Hematopoietic multipotent progenitor cell (in vitro differentiated cells): ENCODE measurements around the gene DEFB119. TPM values are rescaled to one million over a fixed set of nuclear protein-coding genes. Genes with fewer than 3 reads are reported as not detected.

Experiments
- small RNA-seq: library from RNA; depleted of rRNA; stranded (forward); fragments of <200 nt; gene quantifications from one replicate; pipeline ENCODE3, GENCODE V24; 2012
- total RNA-seq: library from RNA; depleted of rRNA; stranded (reverse); fragments of >200 nt; gene quantifications from one replicate; pipeline ENCODE4 v1.2.3, GENCODE V29; 2012

DEFB119 gene
- total RNA-seq, 1 donor = not detected

Small RNA genes lying within 50 kb of the gene (small RNA-seq; reads per million reads assigned to genes)
- gene DEFB117 (not detected), gene RF00561 (not detected), gene RNA5SP480 (not detected)

Other genes starting within 250 kb of the DEFB119 start
- gene DEFB115, start 132.9 kb downstream of the DEFB119 start, total RNA-seq = not detected
- gene DEFB116, start 82.0 kb downstream of the DEFB119 start, total RNA-seq = not detected
- gene DEFB118, start 22.0 kb downstream of the DEFB119 start, total RNA-seq = not detected
- gene DEFB121, start 15.6 kb upstream of the DEFB119 start, total RNA-seq = not detected
- gene DEFB123, start 50.0 kb upstream of the DEFB119 start, total RNA-seq = not detected
- gene DEFB124, start 84.5 kb upstream of the DEFB119 start, total RNA-seq = not detected
- 0.27 TPM for gene REM1, start 84.7 kb upstream of the DEFB119 start, total RNA-seq
- gene HM13, start 123.9 kb upstream of the DEFB119 start, total RNA-seq = 82.7 TPM
- 1,163 TPM for gene ID1, start 214.7 kb upstream of the DEFB119 start, total RNA-seq
- not detected for gene COX4I2, start 247.3 kb upstream of the DEFB119 start, total RNA-seq